Pancreas (tissue), 10 donors: ENCODE results near the gene TBC1D14. TPM values are rescaled to one million over a fixed set of nuclear protein-coding genes. Genes with fewer than 3 reads are reported as not detected.

Experiments
- ATAC-seq, 4 donors: fragments of 200-7000 bp; cut with Tn5 transposase; one replicate each; pipeline versions ENCODE4 v1.8.0 to v1.9.1; 2020; ENCODE audit warnings: mild to moderate bottlenecking in 4 of 4, moderate library complexity in 4 of 4
- DNase-seq, 6 donors: peaks; one replicate each; pipeline ENCODE4 v3.0.0-alpha.2; 2020
- FAIRE-seq: peaks from 2 replicates; lab custom pipeline; 2012; peaks lifted over from hg19 to GRCh38; lab: Jason Lieb, UNC
- H3K27ac ChIP-seq, 4 donors: fragments of 200-600 bp; sonication (generic); 1 replicate in 3 of 4; 2 replicates in 1 of 4; pipeline versions ENCODE4 v1.5.0 to v1.8.0; 2020
- H3K27me3 ChIP-seq, 4 donors: fragments of 200-600 bp; one replicate each; pipeline ENCODE4 v1.8.0; 2021
- H3K36me3 ChIP-seq, 3 donors: fragments of 200-600 bp; sonication (generic) in 1 of 3; one replicate each; pipeline versions ENCODE4 v1.5.0 to v1.8.0; 2020 to 2021
- H3K4me1 ChIP-seq, 3 donors: fragments of 200-600 bp; one replicate each; pipeline ENCODE4 v1.8.0; 2021
- H3K4me3 ChIP-seq, 4 donors: fragments of 200-600 bp; sonication (generic) in 2 of 4; one replicate each; pipeline versions ENCODE4 v1.5.0 to v1.8.0; 2020 to 2021
- H3K9me3 ChIP-seq, 4 donors: fragments of 200-600 bp; one replicate each; pipeline ENCODE4 v1.8.0; 2021
- WGBS, 2 donors: extraction: QIAGEN DNeasy Blood & Tissue Kit; methylation state at CpG; one replicate each; pipeline ENCODE4 v1.1.7; 2013; 5-methylcytosine and 5-hydroxymethylcytosine counted together
- intact Hi-C, 3 donors: fragments of 100-400 bp; cut with DNase I; formaldehyde crosslinking; loops; one replicate each; pipeline versions ENCODE4 v1.11.1 to v1.14.2; 2022
- polyA plus RNA-seq, 2 donors: library from polyadenylated mRNA; stranded (reverse); fragments of 200-250 nt; gene quantifications; one replicate each; pipeline ENCODE4 v1.2.3, GENCODE V29; 2013
- total RNA-seq, 6 donors: library from RNA; stranded (reverse); fragmentation: NEBNext Ultra II Directional in 4 of 6; extraction: Animal tissue kit (Norgen Biotek cat#: 25700) in 4 of 6; gene quantifications; one replicate each; pipeline versions ENCODE4 v1.2.1 to v1.2.4, GENCODE V29; 2021 to 2023
- TF ChIP-seq, protein P1 (sequence below), 4 donors: fragments of 200-600 bp; sonication (generic) in 3 of 4; IDR thresholded peaks; one replicate each; pipeline versions ENCODE4 v1.5.0 to v1.8.0; 2021; ENCODE audit warnings: antibody characterized with exemption in 4 of 4
- donor health status: healthy with polysubstance abuse.
- donor health status: DM: no; HTN: no; CAD: no; lungs with moderate emphysema.
- donor health status: DM: no; HTN: no; CAD: no.
- donor health status: control.
- donor health status: control.
- donor health status: Bipolar disorder and iron deficiency.
- donor health status: DM: yes; HTN: yes; CAD: no.
- donor health status: DM: no; HTN: no; CAD: no.
- donor health status: DM: no; HTN: no; CAD: no.
- donor health status: DM: yes; HTN: yes; CAD: no.

Gene TBC1D14
- total and polyA plus RNA-seq, 8 donors = 8.9 to 23.9 (median 14.8) TPM

- 78 to 81% methylated on average over 4 of the region's 4 CpGs for WGBS, 2 donors
- DNase-seq (no peak), ATAC-seq (no peak), FAIRE-seq (no peak)
- TF ChIP-seq, protein P1, sequence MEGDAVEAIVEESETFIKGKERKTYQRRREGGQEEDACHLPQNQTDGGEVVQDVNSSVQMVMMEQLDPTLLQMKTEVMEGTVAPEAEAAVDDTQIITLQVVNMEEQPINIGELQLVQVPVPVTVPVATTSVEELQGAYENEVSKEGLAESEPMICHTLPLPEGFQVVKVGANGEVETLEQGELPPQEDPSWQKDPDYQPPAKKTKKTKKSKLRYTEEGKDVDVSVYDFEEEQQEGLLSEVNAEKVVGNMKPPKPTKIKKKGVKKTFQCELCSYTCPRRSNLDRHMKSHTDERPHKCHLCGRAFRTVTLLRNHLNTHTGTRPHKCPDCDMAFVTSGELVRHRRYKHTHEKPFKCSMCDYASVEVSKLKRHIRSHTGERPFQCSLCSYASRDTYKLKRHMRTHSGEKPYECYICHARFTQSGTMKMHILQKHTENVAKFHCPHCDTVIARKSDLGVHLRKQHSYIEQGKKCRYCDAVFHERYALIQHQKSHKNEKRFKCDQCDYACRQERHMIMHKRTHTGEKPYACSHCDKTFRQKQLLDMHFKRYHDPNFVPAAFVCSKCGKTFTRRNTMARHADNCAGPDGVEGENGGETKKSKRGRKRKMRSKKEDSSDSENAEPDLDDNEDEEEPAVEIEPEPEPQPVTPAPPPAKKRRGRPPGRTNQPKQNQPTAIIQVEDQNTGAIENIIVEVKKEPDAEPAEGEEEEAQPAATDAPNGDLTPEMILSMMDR (IDR thresholded peaks at IDR 0.05) = no peak
- intact Hi-C loops = no loop called here
- H3K36me3 ChIP-seq = no peaks in the 10 kb centered on the region
- no peak overlapping the region for H3K27ac ChIP-seq
- H3K27me3 ChIP-seq = no peaks in the 10 kb centered on the region
- H3K9me3 ChIP-seq = no peaks in the 10 kb centered on the region
- H3K4me1 ChIP-seq = peaks cover 14 to 26% (median 24%) of the 10 kb centered on the region in 3 donors
- H3K4me3 ChIP-seq = no peak overlapping the region
Observed at GRCh38 chr4:6983544-6984142, 74.0 kb downstream of the TBC1D14 start.

DNA sequence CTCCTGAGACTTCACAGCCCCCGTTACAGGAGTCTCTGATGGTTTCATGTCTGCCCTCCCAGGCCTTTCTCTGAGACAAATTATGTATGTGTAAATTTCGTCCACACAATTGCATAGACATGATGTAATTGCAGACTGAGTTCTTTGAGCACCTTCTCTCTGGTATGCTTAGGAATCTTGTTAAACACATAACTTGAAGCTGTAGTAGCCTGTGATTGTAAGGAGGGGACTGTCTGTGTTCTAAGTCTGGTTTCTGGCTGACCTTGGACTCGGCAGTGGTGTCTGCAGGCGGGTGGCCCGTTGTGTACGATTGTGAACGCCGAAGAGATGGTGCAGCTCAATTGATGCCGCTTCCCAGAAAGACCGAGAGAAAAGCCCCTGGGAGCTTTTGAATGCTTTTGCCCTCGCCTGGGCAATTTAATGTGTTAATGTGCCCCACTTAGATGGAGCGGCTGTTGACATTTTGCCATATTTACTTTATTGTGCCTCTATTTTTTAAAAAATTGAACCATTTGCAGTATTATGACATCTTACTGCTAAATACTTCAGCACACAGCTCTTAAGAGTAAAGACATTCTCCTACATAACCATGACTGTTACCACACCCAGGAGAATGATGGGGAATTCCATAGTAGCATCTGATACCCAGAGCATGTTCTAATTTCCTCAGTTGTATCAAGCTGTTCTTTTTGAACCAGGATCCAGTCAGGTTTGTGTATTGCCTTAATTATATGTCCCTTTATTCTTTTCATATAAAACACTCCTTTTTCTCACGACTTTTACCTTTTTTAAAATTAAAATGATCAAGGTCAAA, 75.2 kb downstream of the TBC1D14 start:
- TF ChIP-seq, protein P1 (IDR thresholded peaks at IDR 0.05) = no peak
- no peak overlapping the region for H3K27ac ChIP-seq

DNA sequence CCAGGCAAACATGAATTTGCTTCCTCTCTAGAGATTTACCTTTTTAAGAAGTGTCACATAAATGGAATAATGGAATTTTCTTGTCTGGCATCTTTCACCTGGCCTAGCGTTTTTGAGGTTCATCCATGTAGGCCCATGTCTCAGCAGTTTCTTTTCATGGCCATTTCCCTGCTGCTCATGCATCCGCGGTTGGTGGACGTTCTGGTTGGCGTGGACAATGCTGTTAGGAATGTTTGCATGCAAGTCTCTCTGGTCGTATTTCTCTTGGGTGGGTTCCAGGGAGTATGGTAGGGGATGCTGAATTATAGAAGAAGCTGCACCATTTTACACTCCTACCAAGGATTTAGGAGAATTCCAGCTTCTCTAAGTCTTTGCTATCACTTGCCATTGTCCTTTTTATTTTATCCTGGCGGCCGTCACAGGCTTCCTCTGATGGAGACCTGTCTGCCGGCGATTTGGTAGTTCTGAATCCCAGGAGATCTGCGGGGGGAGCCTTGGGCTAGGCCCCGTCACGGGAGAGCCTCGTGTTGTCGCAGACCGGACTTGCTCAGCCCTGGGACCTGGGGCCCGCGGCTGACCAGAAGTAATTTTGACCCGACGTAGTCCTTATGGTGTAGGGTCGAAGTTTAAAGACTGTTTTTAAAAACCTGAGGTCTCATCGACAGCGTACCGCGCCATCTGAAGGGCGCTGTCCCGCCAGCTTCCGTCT, 76.6 kb downstream of the TBC1D14 start:
- peak; percentile 30 to 55 (median 44) for ATAC-seq
- H3K27ac ChIP-seq = peak overlapping the region; percentile 80 to 90 (median 86)
- peak overlapping the region; percentile 66 to 96 (median 80) for H3K4me3 ChIP-seq
- H3K4me1 ChIP-seq = peaks cover 14 to 30% (median 25%) of the 10 kb centered on the region in 3 donors
- peak in 1 of 6 donors; percentile 55 for DNase-seq
- no peak for FAIRE-seq
- no peaks in the 10 kb centered on the region for H3K36me3 ChIP-seq
- H3K27me3 ChIP-seq = no peaks in the 10 kb centered on the region
- 1 to 2% methylated on average over 28 of the region's 28 CpGs for WGBS, 2 donors
- no peaks in the 10 kb centered on the region for H3K9me3 ChIP-seq
- intact Hi-C loops = no loop called here
- TF ChIP-seq, protein P1 (IDR thresholded peaks at IDR 0.05) = no peak

More for the DNA sequence above, 75.2 kb downstream of the TBC1D14 start:
- peaks cover 14 to 26% (median 24%) of the 10 kb centered on the region in 3 donors for H3K4me1 ChIP-seq
- H3K27me3 ChIP-seq = no peaks in the 10 kb centered on the region
- FAIRE-seq (no peak), DNase-seq (no peak), ATAC-seq (no peak)
- 56 to 59% methylated on average over 13 of the region's 13 CpGs for WGBS, 2 donors
- no peak overlapping the region for H3K4me3 ChIP-seq
- no peaks in the 10 kb centered on the region for H3K9me3 ChIP-seq
- no peaks in the 10 kb centered on the region for H3K36me3 ChIP-seq
- intact Hi-C loops = no loop called here

DNA sequence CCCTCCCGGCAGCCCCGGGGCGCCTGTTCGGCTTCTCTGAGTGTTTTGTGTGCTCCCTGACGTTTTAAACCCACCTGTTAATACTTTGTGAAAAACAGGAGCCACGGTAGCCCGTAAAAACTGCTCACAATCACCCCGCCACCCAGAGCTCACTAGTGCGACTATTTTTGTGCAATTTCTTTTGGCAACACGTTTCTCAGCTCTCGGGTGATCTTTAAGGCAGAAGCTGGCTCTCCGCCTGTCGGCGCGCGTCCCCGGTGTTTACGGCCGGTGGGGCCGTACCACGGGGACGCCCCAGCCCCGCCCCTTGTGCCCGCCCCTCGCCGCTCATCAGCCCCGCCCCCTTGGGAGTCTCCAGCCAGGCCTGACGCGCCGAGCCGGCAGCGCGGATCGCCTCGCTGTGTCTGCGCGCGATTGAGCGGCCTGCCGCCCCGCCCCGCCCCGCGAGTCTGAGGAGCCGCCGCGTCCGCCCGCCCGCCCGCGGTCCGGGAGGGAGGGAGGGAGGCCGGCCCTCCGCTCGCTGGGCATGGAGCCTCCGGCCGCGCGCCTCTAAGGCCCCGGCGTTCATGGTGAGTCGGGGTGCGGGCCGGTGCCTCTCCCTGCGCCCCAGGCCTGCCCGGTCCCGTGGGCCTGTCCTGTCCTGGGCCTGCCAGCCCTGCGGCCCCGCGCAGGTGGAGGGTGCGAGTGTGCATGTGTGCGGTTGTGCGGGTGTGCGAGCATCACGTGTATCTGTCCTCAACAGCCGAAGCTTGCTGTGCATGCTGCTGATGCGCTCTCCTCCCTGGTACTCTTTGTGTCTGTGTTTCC, 77.4 kb downstream of the TBC1D14 start:
- TF ChIP-seq, protein P1 (IDR thresholded peaks at IDR 0.05) = no peak
- peaks cover 19 to 38% (median 33%) of the 10 kb centered on the region in 3 donors for H3K4me1 ChIP-seq
- peak overlapping the region; percentile 80 to 90 (median 86) for H3K27ac ChIP-seq
- ATAC-seq (peak; percentile 95 to 98 (median 95)), FAIRE-seq (no peak), DNase-seq (peak; percentile 93 to 98 (median 96))
- intact Hi-C loops = no loop called here
- no peaks in the 10 kb centered on the region for H3K9me3 ChIP-seq
- H3K36me3 ChIP-seq = no peaks in the 10 kb centered on the region
- H3K27me3 ChIP-seq = no peaks in the 10 kb centered on the region
- peak overlapping the region; percentile 66 to 96 (median 80) for H3K4me3 ChIP-seq
- WGBS, 2 donors = 0 to 1% methylated on average over 57 to 78 of the region's 78 CpGs
